Small intestine (tissue), 7 donors: ENCODE data around the gene DPP4. TPM values are rescaled to one million over a fixed set of nuclear protein-coding genes. Genes with fewer than 3 reads are reported as not detected.

Experiments
- DNase-seq, 2 donors: peaks; one replicate each; pipeline versions ENCODE4 v3.0.0 to v3.0.0-alpha.2; 2013
- FAIRE-seq: peaks from 2 replicates; lab custom pipeline; 2012; peaks lifted over from hg19 to GRCh38; lab: Jason Lieb, UNC
- H3K27ac ChIP-seq, 3 donors: one replicate each; pipeline ENCODE4 v1.5.1; 2013; ENCODE audit warnings: low read length in 2 of 3, mild to moderate bottlenecking in 2 of 3, control low read depth in 1 of 3, inconsistent platforms in 1 of 3, low read depth in 1 of 3, moderate library complexity in 1 of 3
- H3K27me3 ChIP-seq, 3 donors: one replicate each; pipeline ENCODE4 v1.6.1; 2013; ENCODE audit warnings: low read length in 3 of 3, inconsistent platforms in 1 of 3; ENCODE audit not compliant: control insufficient read depth in 3 of 3, insufficient read depth in 3 of 3
- H3K36me3 ChIP-seq, 3 donors: one replicate each; pipeline ENCODE4 v1.6.1; 2013; ENCODE audit warnings: low read length in 3 of 3, inconsistent platforms in 1 of 3, low read depth in 1 of 3, mild to moderate bottlenecking in 1 of 3, moderate library complexity in 1 of 3; ENCODE audit not compliant: control insufficient read depth in 3 of 3, insufficient read depth in 2 of 3
- H3K4me1 ChIP-seq, 3 donors: one replicate each; pipeline ENCODE4 v1.6.1; 2013; ENCODE audit warnings: low read length in 2 of 3, inconsistent platforms in 1 of 3, low read depth in 1 of 3, mild to moderate bottlenecking in 1 of 3, moderate library complexity in 1 of 3; ENCODE audit not compliant: control insufficient read depth in 3 of 3, insufficient read depth in 2 of 3
- H3K4me3 ChIP-seq, 3 donors: one replicate each; pipeline ENCODE4 v1.5.1; 2013; ENCODE audit warnings: low read length in 3 of 3, control low read depth in 1 of 3, inconsistent platforms in 1 of 3, low read depth in 1 of 3, mild to moderate bottlenecking in 1 of 3, moderate library complexity in 1 of 3
- H3K9me3 ChIP-seq, 2 donors: one replicate each; pipeline ENCODE4 v1.6.1; 2013; ENCODE audit warnings: low read depth in 1 of 2, low read length in 1 of 2; ENCODE audit not compliant: control insufficient read depth in 2 of 2, insufficient read depth in 1 of 2
- WGBS, 3 donors: extraction: QIAGEN DNeasy Blood & Tissue Kit; methylation state at CpG; one replicate each; pipeline ENCODE4 v1.1.7; 2013; 5-methylcytosine and 5-hydroxymethylcytosine counted together
- polyA plus RNA-seq, 4 donors: library from polyadenylated mRNA; stranded (reverse) in 3 of 4; unstranded in 1 of 4; fragments of 200-250 nt in 3 of 4; fragments of 120-200 nt in 1 of 4; gene quantifications; one replicate each; pipeline versions ENCODE4 v1.2.1 to v1.2.3, GENCODE V29; 2013
- donor health status: healthy with polysubstance abuse.
- donor health status: control.
- donor health status: control.
- donor health status: Bipolar disorder and iron deficiency.
- donor health status: healthy.

DPP4 gene
- polyA plus RNA-seq, 4 donors, result 35.8 to 253 (median 52.0) TPM

- peaks cover 0 to 7% (median 2%) of the 10 kb centered on the region in 3 donors for H3K27me3 ChIP-seq
- H3K4me1 ChIP-seq, result no peaks in the 10 kb centered on the region
- no peak overlapping the region for H3K4me3 ChIP-seq
- H3K27ac ChIP-seq, result no peak overlapping the region
- DNase-seq, result no peak
- FAIRE-seq, result no peak
- 66 to 80% (median 74%) methylated on average over 2 of the region's 2 CpGs for WGBS, 3 donors
- no peaks in the 10 kb centered on the region for H3K36me3 ChIP-seq
- no peaks in the 10 kb centered on the region for H3K9me3 ChIP-seq
These were observed 131.0 kb downstream of the DPP4 start for GRCh38 chr2:161943011-161943410.

Other genes with a start within 250 kb of the DPP4 start
- 100 to 1,000 TPM in 1 of 4 donors, 10 to 100 TPM in 2, 1 to 10 TPM in 1; 4.1 to 236 (median 14.1) TPM for gene GCG, start 78.0 kb upstream of the DPP4 start, polyA plus RNA-seq
- 1 to 10 TPM in 1 of 4 donors, under 1 TPM in 1, not detected in 2; 0.78 to 2.3 TPM for gene FAP, start 169.2 kb upstream of the DPP4 start, polyA plus RNA-seq
- gene IFIH1, start 244.5 kb upstream of the DPP4 start, polyA plus RNA-seq, result 10 to 100 TPM; 11.9 to 20.8 (median 18.6) TPM